Activated T-cell treated with anti-CD3 and anti-CD28 coated beads, Interleukin-2, amount 50 U/mL, for 4 hours (primary cell): ENCODE measurements around the gene PLAAT3. TPM values are rescaled to one million over a fixed set of nuclear protein-coding genes. Genes with fewer than 3 reads are reported as not detected.
"Not testable (repeated sequence)": the region's sequence is repeated elsewhere in the genome, so short reads cannot be mapped to it uniquely, and the experiment has no call there.

Experiments used
- ATAC-seq, 2 donors: fragments of 200-7000 bp; cut with Tn5 transposase; one replicate each; pipeline ENCODE4 v1.10.0; 2021
- DNase-seq: peaks from one replicate; pipeline ENCODE4 v3.0.0-alpha.2; 2020
- H3K27me3 Mint-ChIP-seq: one replicate; pipeline ENCODE4 v1.8.0; 2021; ENCODE audit warnings: low read depth, mixed read lengths
- H3K36me3 Mint-ChIP-seq: one replicate; pipeline ENCODE4 v1.8.0; 2022; ENCODE audit warnings: mixed read lengths; ENCODE audit not compliant: insufficient read depth
- H3K4me1 Mint-ChIP-seq: one replicate; pipeline ENCODE4 v1.8.0; 2021; ENCODE audit warnings: low read depth, mixed read lengths
- H3K4me3 Mint-ChIP-seq: one replicate; pipeline ENCODE4 v1.8.0; 2021; ENCODE audit warnings: mild to moderate bottlenecking, moderate library complexity, mixed read lengths
- H3K9me3 Mint-ChIP-seq: one replicate; pipeline ENCODE4 v1.8.0; 2021; ENCODE audit warnings: mixed read lengths
- total RNA-seq, 3 donors: library from RNA; stranded (reverse); gene quantifications; one replicate each; pipeline ENCODE4 v1.2.1, GENCODE V29; 2021

Gene PLAAT3
- total RNA-seq, 3 donors from 2014 or later = 0.63 to 1.7 (median 0.90) TPM

DNA sequence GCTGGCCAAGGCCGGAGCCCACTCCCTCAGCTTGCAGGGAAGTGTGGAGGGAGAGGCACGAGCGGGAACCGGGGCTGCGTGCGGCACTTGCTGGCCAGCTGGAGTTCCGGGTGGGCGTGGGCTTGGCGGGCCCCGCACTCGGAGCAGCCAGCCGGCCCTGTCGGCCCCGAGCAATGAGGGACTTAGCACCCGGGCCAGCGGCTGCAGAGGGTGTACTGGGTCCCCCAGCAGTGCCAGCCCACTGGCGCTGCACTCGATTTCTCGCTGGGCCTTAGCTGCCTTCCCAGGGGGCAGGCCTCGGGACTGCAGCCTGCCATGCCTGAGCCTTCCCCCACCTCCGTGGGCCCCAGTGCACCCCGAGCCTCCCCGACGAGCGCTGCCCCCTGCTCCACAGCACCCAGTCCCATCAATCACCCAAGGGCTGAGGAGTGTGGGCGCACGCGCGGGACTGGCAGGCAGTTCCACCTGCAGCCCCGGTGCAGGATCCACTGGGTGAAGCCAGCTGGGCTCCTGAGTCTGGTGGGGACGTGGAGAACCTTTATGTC lies 64.0 kb downstream of the PLAAT3 start:
- H3K9me3 Mint-ChIP-seq, DNase-seq, ATAC-seq, H3K4me3 Mint-ChIP-seq, H3K27me3 Mint-ChIP-seq: not testable (repeated sequence)
- peaks cover 18% of the 10 kb centered on the region for H3K36me3 Mint-ChIP-seq
- H3K4me1 Mint-ChIP-seq = peaks cover 45% of the 10 kb centered on the region

DNA sequence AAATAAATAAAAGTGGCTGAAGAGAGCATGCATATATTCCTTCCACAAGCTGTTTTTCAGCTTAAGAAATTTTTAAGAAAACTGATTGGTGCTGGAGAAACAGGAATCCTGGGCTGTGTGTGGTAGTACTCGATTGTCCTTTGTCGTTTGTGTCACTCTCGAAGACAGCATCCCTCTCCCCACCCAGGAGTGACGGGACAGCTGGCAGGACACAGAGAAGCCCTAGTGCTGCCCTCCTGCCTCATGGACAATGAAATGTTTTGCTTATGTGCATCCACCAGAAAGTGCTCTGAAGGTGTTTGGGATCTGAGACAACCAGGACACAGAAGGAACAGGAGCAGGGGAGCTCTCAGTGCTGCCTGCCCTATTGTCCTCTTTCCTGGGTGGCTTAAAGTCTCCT lies 64.8 kb downstream of the PLAAT3 start:
- Mint-ChIP-seq H3K27me3 (no peaks in the 10 kb centered on the region), H3K4me1 (peaks cover 39% of the 10 kb centered on the region), H3K9me3 (no peaks in the 10 kb centered on the region), H3K4me3 (no peak overlapping the region), H3K36me3 (peaks cover 23% of the 10 kb centered on the region)
- ATAC-seq = no peak
- no peak for DNase-seq

DNA sequence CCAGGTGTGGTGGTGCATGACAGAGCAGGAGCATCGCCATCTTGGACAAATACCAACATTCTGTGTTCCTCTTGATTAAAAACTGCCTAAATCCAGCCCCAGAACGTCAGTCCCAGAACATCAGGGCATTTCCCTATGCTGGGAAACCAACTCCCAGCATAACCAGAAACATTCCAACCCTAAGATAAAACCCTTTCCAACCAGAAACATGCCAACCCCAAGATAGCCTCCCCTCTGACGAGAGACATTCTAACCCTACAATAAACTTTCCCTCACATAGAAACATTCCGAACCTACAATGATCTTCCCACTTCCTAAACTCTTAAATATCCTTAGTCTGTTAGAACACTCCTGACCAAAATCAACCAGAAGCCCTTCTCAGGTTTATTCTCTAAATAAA lies 66.1 kb downstream of the PLAAT3 start:
- Mint-ChIP-seq H3K36me3 (peaks cover 30% of the 10 kb centered on the region), H3K27me3 (no peaks in the 10 kb centered on the region), H3K4me3 (no peak overlapping the region), H3K4me1 (peaks cover 35% of the 10 kb centered on the region), H3K9me3 (no peaks in the 10 kb centered on the region)
- DNase-seq (no peak), ATAC-seq (no peak)

DNA sequence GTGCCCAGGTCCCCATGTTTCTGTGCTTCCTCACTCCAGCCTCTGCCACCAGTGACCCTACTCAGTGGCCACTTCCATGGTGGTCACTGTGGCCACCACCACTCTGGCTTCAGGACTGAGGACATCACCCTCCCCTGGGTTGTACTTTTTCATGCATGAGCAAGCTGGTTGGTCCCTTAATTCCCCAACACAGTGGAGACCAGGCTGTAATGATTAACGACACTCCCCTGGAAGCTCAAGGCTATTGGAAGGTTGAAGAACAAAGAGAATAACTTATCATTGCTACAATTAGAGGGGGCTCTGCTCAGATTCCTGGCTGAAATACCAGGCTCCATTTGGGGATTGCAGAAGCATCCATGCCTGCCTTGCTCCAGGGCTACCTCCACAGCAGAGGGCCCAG lies 67.2 kb downstream of the PLAAT3 start:
- no peak for ATAC-seq
- Mint-ChIP-seq H3K4me1 (peaks cover 35% of the 10 kb centered on the region), H3K36me3 (peaks cover 30% of the 10 kb centered on the region), H3K9me3 (no peaks in the 10 kb centered on the region), H3K27me3 (no peaks in the 10 kb centered on the region), H3K4me3 (no peak overlapping the region)
- no peak for DNase-seq

DNA sequence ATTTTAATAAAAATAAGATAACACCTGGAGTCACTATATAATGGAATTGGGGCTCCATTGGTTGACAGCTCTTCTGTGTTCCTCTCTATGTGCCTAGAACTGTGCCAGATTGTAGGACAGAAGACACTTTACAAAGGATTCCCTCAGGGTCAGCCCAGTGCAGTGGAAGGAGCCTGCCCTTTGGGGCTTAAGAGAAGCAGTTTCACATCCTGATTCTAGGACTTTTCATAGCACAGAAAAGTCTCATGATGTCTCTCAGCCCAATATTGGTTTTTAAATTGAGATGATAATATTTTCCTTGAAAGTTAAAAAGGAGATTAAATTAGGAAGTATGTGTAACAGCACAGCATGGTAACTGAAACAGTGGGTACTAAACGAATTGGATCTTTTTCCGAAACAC lies 70.5 kb downstream of the PLAAT3 start:
- H3K27me3 Mint-ChIP-seq = no peaks in the 10 kb centered on the region
- no peaks in the 10 kb centered on the region for H3K9me3 Mint-ChIP-seq
- ATAC-seq (no peak), DNase-seq (no peak)
- H3K4me3 Mint-ChIP-seq = no peak overlapping the region
- peaks cover 46% of the 10 kb centered on the region for H3K4me1 Mint-ChIP-seq
- H3K36me3 Mint-ChIP-seq = peaks cover 38% of the 10 kb centered on the region

DNA sequence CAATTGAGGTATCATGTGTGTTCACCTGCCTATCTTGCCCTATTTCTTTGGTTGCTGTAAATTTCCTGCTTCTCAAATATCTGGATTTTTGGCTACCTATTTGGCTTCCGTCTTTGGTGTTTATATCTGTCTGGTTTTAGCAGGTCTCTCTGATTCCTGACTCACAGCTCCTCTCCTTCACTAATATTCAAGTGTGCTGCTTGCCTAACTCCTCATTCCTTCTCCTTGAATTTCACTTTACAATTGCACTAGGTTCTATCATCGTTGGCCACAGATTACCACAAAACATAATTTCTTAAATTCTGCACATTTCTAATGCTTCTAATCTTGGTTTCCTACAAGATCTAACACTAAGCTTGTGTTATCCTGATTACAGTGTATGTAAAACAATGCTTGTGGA lies 71.7 kb downstream of the PLAAT3 start:
- H3K27me3 Mint-ChIP-seq, DNase-seq, H3K4me3 Mint-ChIP-seq, H3K9me3 Mint-ChIP-seq, ATAC-seq: not testable (repeated sequence)
- H3K4me1 Mint-ChIP-seq = peaks cover 58% of the 10 kb centered on the region
- H3K36me3 Mint-ChIP-seq = peaks cover 35% of the 10 kb centered on the region

DNA sequence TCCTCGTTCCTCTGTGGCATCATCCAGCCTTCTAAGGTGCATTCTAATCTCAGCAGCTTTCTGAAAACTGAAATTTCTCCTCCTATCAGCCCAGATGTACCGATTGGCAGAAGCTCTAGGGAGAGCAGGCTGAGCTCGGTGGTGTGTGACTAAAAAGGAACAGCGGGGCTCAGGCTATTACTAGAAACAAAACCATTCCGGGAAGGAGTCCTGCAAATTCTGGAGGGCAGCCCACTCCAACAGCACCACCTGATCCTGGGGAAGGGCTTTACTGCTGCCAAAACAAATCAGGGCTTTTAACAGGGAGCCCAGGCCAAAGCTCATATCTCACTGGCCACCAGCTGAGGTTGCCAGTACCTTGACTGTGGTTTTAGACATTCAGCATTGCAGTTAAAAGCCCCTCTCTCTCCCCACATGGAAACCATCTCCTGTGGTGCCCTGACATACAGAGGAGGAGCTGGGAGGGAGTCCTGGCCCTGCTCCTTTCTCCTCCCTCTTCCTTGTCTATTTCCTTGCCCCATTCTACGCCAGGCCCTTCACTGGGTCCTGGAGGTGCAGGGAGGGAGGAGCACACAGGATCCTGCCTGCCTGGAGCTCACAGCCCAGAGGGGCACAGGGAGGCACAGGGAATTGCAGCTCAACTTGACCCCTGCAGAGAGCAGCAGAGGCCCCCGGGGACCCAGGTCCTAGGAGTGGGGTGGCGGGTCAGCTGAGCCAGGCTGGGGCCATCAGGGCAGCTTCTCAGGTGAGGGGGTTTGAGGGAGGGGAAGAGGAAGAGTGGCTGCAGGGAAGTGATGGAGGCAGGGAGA lies 76.7 kb downstream of the PLAAT3 start:
- Mint-ChIP-seq H3K36me3 (peaks cover 9% of the 10 kb centered on the region), H3K4me1 (peaks cover 90% of the 10 kb centered on the region), H3K27me3 (no peaks in the 10 kb centered on the region), H3K4me3 (peak overlapping the region; percentile 92), H3K9me3 (no peaks in the 10 kb centered on the region)
- no peak for DNase-seq
- peak; percentile 45 to 51 for ATAC-seq

DNA sequence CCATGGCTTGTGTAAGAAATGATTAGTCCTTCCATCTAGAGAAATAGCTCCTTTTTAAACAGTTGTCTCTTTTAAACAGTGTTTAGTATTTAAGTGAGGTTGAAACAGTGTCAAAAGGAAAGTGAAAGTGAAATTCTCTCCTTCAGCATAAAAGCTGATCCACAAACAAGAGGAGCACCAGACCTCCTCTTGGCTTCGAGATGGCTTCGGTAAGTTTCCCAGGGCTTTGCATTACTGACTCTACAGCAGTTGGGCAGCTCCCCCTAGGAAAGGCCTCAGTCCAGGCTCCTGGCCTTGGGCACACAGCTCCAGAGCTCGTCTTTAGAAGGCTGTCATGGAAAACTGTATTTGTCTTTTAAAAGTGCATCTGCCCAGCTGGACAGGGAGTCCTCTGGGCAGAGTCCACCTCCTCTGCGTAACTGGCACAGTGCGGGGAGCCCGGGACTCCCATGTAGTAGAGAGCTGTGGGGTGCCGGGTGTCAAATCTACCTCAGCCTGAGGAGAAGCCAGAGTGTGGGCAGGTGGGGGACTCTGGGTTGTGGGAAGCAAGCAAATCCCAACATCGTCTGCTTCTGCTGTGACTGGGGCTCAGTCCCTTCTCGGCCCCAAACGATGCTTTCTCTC lies 77.5 kb downstream of the PLAAT3 start, which contains the start of gene PLAAT4:
Gene PLAAT4 (plus strand): TSS at position 140 of the 624 bp plus-strand sequence. CDS start 61 bp downstream, at position 201.
- Mint-ChIP-seq H3K4me1 (peaks cover 91% of the 10 kb centered on the region), H3K9me3 (no peaks in the 10 kb centered on the region), H3K27me3 (no peaks in the 10 kb centered on the region), H3K36me3 (peaks cover 9% of the 10 kb centered on the region), H3K4me3 (peak within 1 kb of the TSS; percentile 92)
- ATAC-seq (peak; percentile 72 to 73), DNase-seq (no peak)

DNA sequence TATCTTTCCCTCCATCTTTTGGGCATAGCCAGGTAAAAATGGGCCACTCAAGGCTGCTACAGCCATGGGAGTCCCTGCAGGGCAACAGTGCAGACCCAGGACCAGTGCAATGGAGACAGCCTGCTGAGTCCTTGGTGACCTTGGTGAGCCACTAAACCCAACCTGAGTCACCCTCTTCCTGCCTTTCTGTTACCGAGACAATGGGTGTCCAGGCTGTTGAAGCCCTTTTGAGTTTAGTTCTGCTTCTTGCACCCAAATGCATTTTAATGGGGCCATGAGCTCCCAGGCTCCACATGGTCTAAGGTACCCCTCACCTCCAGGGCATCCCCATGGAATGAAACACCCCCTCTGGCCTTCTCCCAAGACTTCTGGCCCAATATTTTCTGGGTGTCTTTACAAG lies 78.5 kb downstream of the PLAAT3 start:
- H3K9me3 Mint-ChIP-seq = no peaks in the 10 kb centered on the region
- peaks cover 92% of the 10 kb centered on the region for H3K4me1 Mint-ChIP-seq
- H3K27me3 Mint-ChIP-seq = no peaks in the 10 kb centered on the region
- H3K36me3 Mint-ChIP-seq = peaks cover 9% of the 10 kb centered on the region
- H3K4me3 Mint-ChIP-seq = peak overlapping the region; percentile 92
- ATAC-seq (peak in 1 of 2 donors; percentile 30), DNase-seq (no peak)

DNA sequence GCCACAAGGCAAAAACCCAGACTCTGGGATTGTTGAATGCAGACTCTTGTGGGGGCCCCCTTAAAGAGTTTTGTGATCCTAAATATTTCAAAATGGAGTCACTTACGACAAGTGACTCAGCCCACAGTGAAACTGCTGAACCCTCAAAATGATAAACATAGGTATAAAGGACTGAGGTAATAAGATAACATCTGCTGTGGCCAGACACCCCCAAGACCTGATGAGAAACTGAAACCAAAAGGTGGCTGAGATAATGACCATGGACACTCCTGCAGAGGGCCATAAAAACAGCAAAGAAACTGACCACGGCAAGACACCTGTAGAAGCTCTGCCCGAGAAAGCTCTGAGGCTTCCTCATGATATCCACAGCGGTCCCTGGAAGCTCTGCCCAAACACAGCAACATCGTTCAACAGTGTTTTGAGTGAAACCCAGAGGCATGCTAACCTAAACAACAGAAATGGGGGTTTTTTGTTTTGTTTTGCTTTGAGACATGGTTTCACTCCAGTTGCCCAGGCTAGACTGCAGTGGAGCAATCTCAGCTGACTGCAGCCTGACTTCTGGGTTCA lies 79.3 kb downstream of the PLAAT3 start:
- Mint-ChIP-seq H3K9me3 (no peaks in the 10 kb centered on the region), H3K4me3 (no peak overlapping the region), H3K27me3 (no peaks in the 10 kb centered on the region), H3K4me1 (peaks cover 88% of the 10 kb centered on the region), H3K36me3 (peaks cover 4% of the 10 kb centered on the region)
- peak; percentile 12 for ATAC-seq
- no peak for DNase-seq

DNA sequence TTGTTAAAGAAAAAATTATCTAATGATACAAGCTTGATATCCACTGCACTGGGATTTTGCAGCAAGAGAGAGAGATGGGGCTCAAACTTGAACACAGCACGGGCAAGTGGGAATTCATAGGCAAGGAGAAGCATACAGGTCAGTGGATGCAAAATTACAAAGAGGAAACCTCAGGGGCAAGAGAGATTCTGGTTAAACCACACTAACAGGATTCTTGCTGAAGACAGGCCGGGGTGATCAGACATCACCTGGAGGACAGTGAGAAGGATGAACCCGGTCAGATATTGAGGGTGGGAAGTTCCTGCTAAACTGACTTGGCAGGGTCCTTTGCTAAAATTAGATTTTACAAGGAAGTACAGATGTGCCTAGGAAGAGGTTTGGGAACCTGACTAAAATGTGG lies 80.2 kb downstream of the PLAAT3 start:
- no peak overlapping the region for H3K4me3 Mint-ChIP-seq

DNA sequence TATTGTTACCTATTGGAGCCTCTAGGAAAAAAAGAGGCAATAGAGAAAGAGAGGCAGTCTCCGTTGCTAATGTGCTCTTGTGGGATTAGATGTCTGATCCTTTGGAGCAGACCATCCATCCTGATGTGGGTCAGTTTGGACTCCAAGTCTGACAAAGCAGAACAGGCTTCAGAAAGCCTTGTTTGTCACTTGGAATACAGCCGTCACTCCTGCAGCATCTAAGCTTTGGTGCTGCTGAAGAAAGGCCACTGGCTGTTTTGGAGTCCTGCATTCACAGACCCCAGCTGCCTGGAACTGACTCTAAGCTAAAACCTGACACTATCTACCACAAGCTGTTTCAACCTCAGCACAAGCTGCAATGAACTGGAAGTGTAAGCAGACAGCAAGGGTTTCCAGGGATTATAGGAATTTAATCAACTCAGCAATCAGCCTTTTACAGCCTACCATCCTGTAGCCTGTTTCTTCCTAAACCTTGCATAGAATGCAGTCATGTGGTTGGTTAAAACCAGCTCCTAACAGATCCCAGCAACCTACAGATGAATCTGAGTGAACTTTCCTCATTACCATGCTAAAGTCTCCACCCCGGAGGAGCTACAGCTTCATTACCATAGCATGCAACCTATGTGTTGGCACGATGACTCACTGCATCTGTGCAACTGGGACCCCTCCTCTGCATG lies 81.3 kb downstream of the PLAAT3 start:
- Mint-ChIP-seq H3K9me3 (no peaks in the 10 kb centered on the region), H3K4me1 (peaks cover 82% of the 10 kb centered on the region), H3K4me3 (no peak overlapping the region), H3K36me3 (no peaks in the 10 kb centered on the region), H3K27me3 (no peaks in the 10 kb centered on the region)
- ATAC-seq (no peak), DNase-seq (no peak)

More for the DNA sequence above, 80.2 kb downstream of the PLAAT3 start:
- no peaks in the 10 kb centered on the region for H3K9me3 Mint-ChIP-seq
- no peaks in the 10 kb centered on the region for H3K27me3 Mint-ChIP-seq
- DNase-seq (no peak), ATAC-seq (no peak)
- peaks cover 89% of the 10 kb centered on the region for H3K4me1 Mint-ChIP-seq
- H3K36me3 Mint-ChIP-seq = peaks cover 3% of the 10 kb centered on the region

DNA sequence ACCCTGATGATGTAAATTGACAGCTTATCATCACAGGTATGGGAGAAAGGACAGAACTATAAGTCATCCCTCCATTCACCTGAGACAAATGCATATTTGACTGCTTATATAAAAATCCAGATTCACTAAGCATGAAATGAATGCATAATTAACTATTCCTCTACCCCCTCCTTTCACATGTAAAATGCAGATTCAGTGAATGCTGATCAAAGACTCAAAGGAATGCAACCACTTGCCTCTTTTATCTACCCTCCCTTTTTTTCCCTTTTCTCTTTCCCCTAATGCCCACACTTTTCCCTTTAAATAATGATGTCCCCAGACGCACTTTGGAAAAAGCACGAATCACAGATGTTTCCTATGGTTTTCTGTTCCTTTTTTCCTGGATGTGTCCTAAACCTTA lies 82.1 kb downstream of the PLAAT3 start:
- Mint-ChIP-seq H3K9me3 (no peaks in the 10 kb centered on the region), H3K27me3 (no peaks in the 10 kb centered on the region), H3K4me1 (peaks cover 74% of the 10 kb centered on the region), H3K4me3 (peak overlapping the region; percentile 33), H3K36me3 (no peaks in the 10 kb centered on the region)
- DNase-seq = no peak
- no peak for ATAC-seq
